Suprapubic skin (tissue), 4 donors: ENCODE measurements around the gene ZNF197. TPM values are rescaled to one million over a fixed set of nuclear protein-coding genes. Genes with fewer than 3 reads are reported as not detected.

ENCODE experiments used
- DNase-seq, 2 donors: peaks; one replicate each; pipeline ENCODE4 v3.0.0-alpha.2; 2019; ENCODE audit warnings: low spot score in 2 of 2
- H3K27ac ChIP-seq: fragments of 200-600 bp; sonication (generic); one replicate; pipeline ENCODE4 v1.5.1; 2019
- H3K27me3 ChIP-seq: fragments of 200-600 bp; sonication (generic); one replicate; pipeline ENCODE4 v1.5.1; 2019
- H3K36me3 ChIP-seq: fragments of 200-600 bp; sonication (generic); one replicate; pipeline ENCODE4 v1.5.1; 2019
- H3K4me1 ChIP-seq: fragments of 200-600 bp; sonication (generic); one replicate; pipeline ENCODE4 v1.5.1; 2019
- H3K4me3 ChIP-seq: fragments of 200-600 bp; sonication (generic); one replicate; pipeline ENCODE4 v1.5.1; 2019; ENCODE audit warnings: mild to moderate bottlenecking
- H3K9me3 ChIP-seq: fragments of 200-600 bp; sonication (generic); one replicate; pipeline ENCODE4 v1.5.1; 2019
- EP300 ChIP-seq: sonication (generic); formaldehyde crosslinking; IDR thresholded peaks from one replicate; pipeline ENCODE4 v1.6.1; 2017; ENCODE audit warnings: antibody characterized with exemption
- POLR2A ChIP-seq, 2 donors: fragments of 450-650 bp; IDR thresholded peaks; one replicate each; pipeline ENCODE4 v1.6.1; 2017; ENCODE audit warnings: antibody characterized with exemption in 2 of 2, mild to moderate bottlenecking in 2 of 2, moderate library complexity in 2 of 2
- POLR2AphosphoS5 ChIP-seq, 3 donors: sonication (generic); formaldehyde crosslinking; IDR thresholded peaks; one replicate each; pipeline ENCODE4 v1.6.1; 2017; ENCODE audit warnings: antibody characterized with exemption in 3 of 3
- WGBS: methylation state at CpG from one replicate; pipeline ENCODE4 v1.1.5; 2018; 5-methylcytosine and 5-hydroxymethylcytosine counted together
- total RNA-seq, 4 donors: library from RNA; depleted of rRNA; stranded (reverse); fragments of >200 nt; gene quantifications; one replicate each; pipeline ENCODE4 v1.1.0, GENCODE V29; 2016
- TF ChIP-seq, protein P1 (sequence below), 2 donors: fragments of 200-600 bp in 1 of 2; fragments of 450-650 bp in 1 of 2; sonication (generic) in 1 of 2; IDR thresholded peaks; one replicate each; pipeline ENCODE4 v1.5.1; 2016 to 2019; ENCODE audit warnings: antibody characterized with exemption in 2 of 2, mild to moderate bottlenecking in 1 of 2, moderate library complexity in 1 of 2

ZNF197 gene
- total RNA-seq, 4 donors from 2014 or later = 10.2 to 17.0 (median 14.9) TPM

DNA sequence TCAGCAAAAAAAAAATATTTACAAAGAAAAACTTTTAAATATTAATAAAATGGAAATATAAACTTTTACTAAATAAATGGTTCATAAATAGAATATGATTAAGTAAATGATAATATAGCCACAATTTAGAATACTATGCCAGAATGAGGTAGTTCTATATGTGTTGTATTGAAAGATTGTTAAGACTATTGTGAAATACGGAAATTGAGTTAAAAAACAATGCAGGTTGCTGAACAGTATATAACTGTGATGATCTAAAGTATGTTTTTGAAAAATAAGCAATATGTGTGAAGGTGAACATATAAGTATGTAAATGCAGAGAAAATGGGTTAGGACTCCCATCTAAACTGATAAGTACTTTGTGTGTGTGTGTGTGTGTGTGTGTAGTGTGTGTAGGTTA is 24.9 kb downstream of the ZNF197 start:
- 80% methylated on average over 1 of the region's 1 CpG for WGBS
- Histone ChIP-seq H3K27me3 (no peaks in the 10 kb centered on the region), H3K27ac (no peak overlapping the region), H3K36me3 (peaks cover 41% of the 10 kb centered on the region), H3K9me3 (no peaks in the 10 kb centered on the region), H3K4me1 (peaks cover 16% of the 10 kb centered on the region), H3K4me3 (peak overlapping the region; percentile 96)
- no peak for TF ChIP-seq POLR2A (IDR thresholded peaks at IDR 0.05)
- TF ChIP-seq POLR2AphosphoS5 (IDR thresholded peaks at IDR 0.05) = no peak
- TF ChIP-seq, protein P1, sequence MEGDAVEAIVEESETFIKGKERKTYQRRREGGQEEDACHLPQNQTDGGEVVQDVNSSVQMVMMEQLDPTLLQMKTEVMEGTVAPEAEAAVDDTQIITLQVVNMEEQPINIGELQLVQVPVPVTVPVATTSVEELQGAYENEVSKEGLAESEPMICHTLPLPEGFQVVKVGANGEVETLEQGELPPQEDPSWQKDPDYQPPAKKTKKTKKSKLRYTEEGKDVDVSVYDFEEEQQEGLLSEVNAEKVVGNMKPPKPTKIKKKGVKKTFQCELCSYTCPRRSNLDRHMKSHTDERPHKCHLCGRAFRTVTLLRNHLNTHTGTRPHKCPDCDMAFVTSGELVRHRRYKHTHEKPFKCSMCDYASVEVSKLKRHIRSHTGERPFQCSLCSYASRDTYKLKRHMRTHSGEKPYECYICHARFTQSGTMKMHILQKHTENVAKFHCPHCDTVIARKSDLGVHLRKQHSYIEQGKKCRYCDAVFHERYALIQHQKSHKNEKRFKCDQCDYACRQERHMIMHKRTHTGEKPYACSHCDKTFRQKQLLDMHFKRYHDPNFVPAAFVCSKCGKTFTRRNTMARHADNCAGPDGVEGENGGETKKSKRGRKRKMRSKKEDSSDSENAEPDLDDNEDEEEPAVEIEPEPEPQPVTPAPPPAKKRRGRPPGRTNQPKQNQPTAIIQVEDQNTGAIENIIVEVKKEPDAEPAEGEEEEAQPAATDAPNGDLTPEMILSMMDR (IDR thresholded peaks at IDR 0.05) = no peak
- no peak for TF ChIP-seq EP300
- no peak for DNase-seq

DNA sequence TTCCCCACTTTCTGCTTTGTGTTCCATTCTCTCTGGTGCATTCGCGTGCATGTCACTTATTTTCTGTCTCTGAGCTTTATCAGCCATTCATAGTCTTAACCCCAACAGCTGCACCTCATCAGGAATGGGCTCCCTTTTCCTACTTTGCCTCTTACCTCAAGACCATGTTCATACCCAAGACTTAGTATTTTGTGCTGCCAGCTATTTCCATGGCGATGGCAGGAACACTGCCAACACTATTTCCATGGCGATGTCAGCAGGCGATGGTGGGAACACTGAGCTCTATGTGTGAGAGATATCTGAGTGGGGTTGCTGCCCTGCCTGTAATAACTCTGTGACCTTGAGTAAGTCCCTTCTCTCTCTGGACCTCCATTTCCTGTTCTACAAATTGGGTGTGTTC is 29.2 kb downstream of the ZNF197 start:
- Histone ChIP-seq H3K27me3 (no peaks in the 10 kb centered on the region), H3K27ac (no peak overlapping the region), H3K9me3 (peaks cover 6% of the 10 kb centered on the region), H3K36me3 (peaks cover 78% of the 10 kb centered on the region), H3K4me1 (peaks cover 9% of the 10 kb centered on the region), H3K4me3 (no peak overlapping the region)
- 93% methylated on average over 5 of the region's 5 CpGs for WGBS
- TF ChIP-seq, protein P1 (IDR thresholded peaks at IDR 0.05) = no peak
- TF ChIP-seq POLR2AphosphoS5 (IDR thresholded peaks at IDR 0.05) (no peak), EP300 (no peak), POLR2A (IDR thresholded peaks at IDR 0.05) (no peak)
- DNase-seq = no peak

DNA sequence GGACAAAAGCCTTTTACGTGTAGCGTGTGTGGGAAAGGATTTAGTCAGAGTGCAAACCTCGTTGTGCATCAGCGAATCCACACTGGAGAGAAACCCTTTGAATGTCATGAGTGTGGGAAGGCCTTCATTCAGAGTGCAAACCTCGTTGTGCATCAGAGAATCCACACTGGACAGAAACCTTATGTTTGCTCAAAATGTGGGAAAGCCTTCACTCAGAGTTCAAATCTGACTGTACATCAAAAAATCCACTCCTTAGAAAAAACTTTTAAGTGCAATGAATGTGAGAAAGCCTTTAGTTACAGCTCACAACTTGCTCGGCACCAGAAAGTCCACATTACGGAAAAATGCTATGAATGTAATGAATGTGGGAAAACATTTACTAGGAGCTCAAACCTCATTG is 34.2 kb downstream of the ZNF197 start:
- Histone ChIP-seq H3K4me1 (no peaks in the 10 kb centered on the region), H3K36me3 (peaks cover 68% of the 10 kb centered on the region), H3K27ac (no peak overlapping the region), H3K27me3 (no peaks in the 10 kb centered on the region), H3K4me3 (no peak overlapping the region), H3K9me3 (peaks cover 14% of the 10 kb centered on the region)
- TF ChIP-seq EP300 (no peak), POLR2AphosphoS5 (IDR thresholded peaks at IDR 0.05) (no peak), POLR2A (IDR thresholded peaks at IDR 0.05) (no peak)
- TF ChIP-seq, protein P1 (IDR thresholded peaks at IDR 0.05) = no peak
- DNase-seq = no peak
- WGBS = 95% methylated on average over 7 of the region's 7 CpGs

DNA sequence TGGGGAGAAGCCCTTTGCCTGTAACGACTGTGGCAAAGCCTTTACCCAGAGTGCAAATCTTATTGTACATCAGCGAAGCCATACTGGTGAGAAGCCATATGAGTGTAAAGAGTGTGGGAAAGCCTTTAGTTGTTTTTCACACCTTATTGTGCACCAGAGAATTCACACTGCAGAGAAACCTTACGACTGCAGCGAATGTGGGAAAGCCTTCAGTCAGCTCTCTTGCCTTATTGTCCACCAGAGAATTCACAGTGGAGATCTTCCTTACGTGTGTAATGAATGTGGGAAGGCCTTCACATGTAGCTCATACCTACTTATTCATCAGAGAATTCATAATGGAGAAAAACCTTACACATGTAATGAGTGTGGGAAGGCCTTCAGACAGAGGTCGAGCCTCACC is 34.6 kb downstream of the ZNF197 start:
- H3K9me3 ChIP-seq = peaks cover 17% of the 10 kb centered on the region
- no peak for DNase-seq
- no peak overlapping the region for H3K4me3 ChIP-seq
- H3K27me3 ChIP-seq = no peaks in the 10 kb centered on the region
- TF ChIP-seq POLR2A (IDR thresholded peaks at IDR 0.05) (no peak), POLR2AphosphoS5 (IDR thresholded peaks at IDR 0.05) (no peak), EP300 (no peak)
- TF ChIP-seq, protein P1 (IDR thresholded peaks at IDR 0.05) = no peak
- no peaks in the 10 kb centered on the region for H3K4me1 ChIP-seq
- 97% methylated on average over 6 of the region's 6 CpGs for WGBS
- no peak overlapping the region for H3K27ac ChIP-seq
- peaks cover 64% of the 10 kb centered on the region for H3K36me3 ChIP-seq

DNA sequence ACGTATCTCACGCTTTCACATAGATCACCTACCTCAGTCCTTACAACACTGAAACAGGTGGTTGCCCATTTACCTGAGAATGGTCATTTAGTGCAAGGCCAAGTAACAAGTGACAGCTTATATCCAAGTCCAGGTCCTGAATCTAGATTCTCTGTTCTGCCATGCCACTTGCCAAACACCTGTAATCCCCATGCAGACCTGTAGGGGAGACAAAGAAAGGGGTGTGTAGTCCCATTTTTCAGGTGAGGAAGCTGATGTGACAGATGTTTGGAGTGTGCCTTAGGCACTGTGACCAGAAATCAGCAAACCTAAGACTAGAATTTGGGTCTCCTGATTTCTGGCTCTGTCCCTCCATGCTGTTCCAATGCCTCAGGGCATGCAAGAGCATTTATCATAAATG is 36.4 kb downstream of the ZNF197 start:
- Histone ChIP-seq H3K27me3 (no peaks in the 10 kb centered on the region), H3K4me3 (no peak overlapping the region), H3K36me3 (peaks cover 52% of the 10 kb centered on the region), H3K9me3 (peaks cover 28% of the 10 kb centered on the region), H3K4me1 (no peaks in the 10 kb centered on the region), H3K27ac (no peak overlapping the region)
- WGBS = 97% methylated on average over 2 of the region's 2 CpGs
- DNase-seq = no peak
- TF ChIP-seq POLR2AphosphoS5 (IDR thresholded peaks at IDR 0.05) (no peak), POLR2A (IDR thresholded peaks at IDR 0.05) (no peak), EP300 (no peak)
- TF ChIP-seq, protein P1 (IDR thresholded peaks at IDR 0.05) = no peak
